ENCODE results near the gene ZSWIM3. TPM values are rescaled to one million over a fixed set of nuclear protein-coding genes. Genes with fewer than 3 reads are reported as not detected.

Gene ZSWIM3
- total and polyA plus RNA-seq, 2 donors (not counting 3 experiments of a cell fraction or from before 2014, with no cell fraction given): 3.8 to 4.4 TPM

DNA sequence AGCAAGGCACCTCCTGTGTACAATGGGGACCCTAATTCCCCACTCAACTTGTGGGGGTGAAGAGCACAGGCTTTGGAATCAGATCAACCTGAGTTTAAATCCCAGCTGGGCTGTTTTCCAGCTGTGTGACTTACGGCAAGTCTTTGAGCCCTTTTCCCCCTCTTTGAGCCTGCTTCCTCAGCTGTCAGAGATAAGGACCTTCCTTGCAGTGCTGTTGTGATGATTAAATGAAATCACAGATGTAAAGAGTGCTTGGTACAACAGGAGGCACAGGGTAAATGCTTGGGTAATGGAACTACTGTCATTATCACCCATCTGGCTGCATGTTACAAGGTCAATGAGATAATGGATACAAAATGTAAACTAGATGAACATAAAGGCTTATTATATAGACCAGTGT is 20.6 kb upstream of the ZSWIM3 start:
- BruUV-seq (replicated peaks): no TSS peak
- POLR2A ChIA-PET: no interaction called here
- Histone ChIP-seq H3K27ac (ENCODE audit: insufficient read depth, low read depth, low read length) (no peak overlapping the region), H3K4me1 (ENCODE audit: control insufficient read depth, extremely low read depth, insufficient read depth, low read length) (peaks cover 20% of the 10 kb centered on the region), H3K36me3 (ENCODE audit: control insufficient read depth in 2 of 2, extremely low read depth in 1 of 2, insufficient read depth in 2 of 2, low read length in 2 of 2) (peaks cover 0 to 13% of the 10 kb centered on the region in 2 experiments), H4K20me1 (replicated peaks; ENCODE audit: control insufficient read depth, extremely low read depth, insufficient read depth, low read length) (no peaks in the 10 kb centered on the region), H2AFZ (ENCODE audit: low read depth, low read length) (no peak overlapping the region), H3K9ac (replicated peaks; ENCODE audit: extremely low read depth, insufficient read depth, low read length) (no peak overlapping the region), H3K27me3 (ENCODE audit: control insufficient read depth in 2 of 2, insufficient read depth in 2 of 2, low read length in 2 of 2) (no peaks in the 10 kb centered on the region), H3K9me3 (replicated peaks; ENCODE audit: control insufficient read depth, insufficient read depth, low read length) (no peaks in the 10 kb centered on the region), H3K79me2 (ENCODE audit: control insufficient read depth, insufficient read depth, low read length) (no peaks in the 10 kb centered on the region), H3K4me2 (ENCODE audit: insufficient read depth, low read length) (no peak overlapping the region), H3K9me1 (replicated peaks; ENCODE audit: control insufficient read depth, extremely low read depth, insufficient read depth, low read length) (no peaks in the 10 kb centered on the region), H3K4me3 (replicated peaks in 1 of 3; ENCODE audit: insufficient read depth in 1 of 3, low read depth in 1 of 3, low read length in 3 of 3) (no peak overlapping the region)
- intact Hi-C loops (cut with micrococcal nuclease) (no loop called here), dilution Hi-C loops (cut with MboI; ENCODE audit: extremely low pct_ligation_motif_present, low sequenced_read_pairs) (no loop called here)
- CTCF ChIA-PET: interaction anchor here (1.8 kb wide), 1 partner anchor 13 kb away, joined by 5 read pairs; no protein-coding TSS in a partner anchor
- TF ChIP-seq MYC (IDR thresholded peaks at IDR 0.05; ENCODE audit: low read depth, low read length): no peak
- no peak for TF ChIP-seq GATA2 (IDR thresholded peaks at IDR 0.05; ENCODE audit: insufficient read depth, insufficient read length, low read depth, low read length)
- TF ChIP-seq FOS (IDR thresholded peaks at IDR 0.05; ENCODE audit: borderline replicate concordance, insufficient read depth, low read length): no peak
- TF ChIP-seq, protein P1, sequence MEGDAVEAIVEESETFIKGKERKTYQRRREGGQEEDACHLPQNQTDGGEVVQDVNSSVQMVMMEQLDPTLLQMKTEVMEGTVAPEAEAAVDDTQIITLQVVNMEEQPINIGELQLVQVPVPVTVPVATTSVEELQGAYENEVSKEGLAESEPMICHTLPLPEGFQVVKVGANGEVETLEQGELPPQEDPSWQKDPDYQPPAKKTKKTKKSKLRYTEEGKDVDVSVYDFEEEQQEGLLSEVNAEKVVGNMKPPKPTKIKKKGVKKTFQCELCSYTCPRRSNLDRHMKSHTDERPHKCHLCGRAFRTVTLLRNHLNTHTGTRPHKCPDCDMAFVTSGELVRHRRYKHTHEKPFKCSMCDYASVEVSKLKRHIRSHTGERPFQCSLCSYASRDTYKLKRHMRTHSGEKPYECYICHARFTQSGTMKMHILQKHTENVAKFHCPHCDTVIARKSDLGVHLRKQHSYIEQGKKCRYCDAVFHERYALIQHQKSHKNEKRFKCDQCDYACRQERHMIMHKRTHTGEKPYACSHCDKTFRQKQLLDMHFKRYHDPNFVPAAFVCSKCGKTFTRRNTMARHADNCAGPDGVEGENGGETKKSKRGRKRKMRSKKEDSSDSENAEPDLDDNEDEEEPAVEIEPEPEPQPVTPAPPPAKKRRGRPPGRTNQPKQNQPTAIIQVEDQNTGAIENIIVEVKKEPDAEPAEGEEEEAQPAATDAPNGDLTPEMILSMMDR (IDR thresholded peaks at IDR 0.05; ENCODE audit: extremely low read depth in 1 of 2, insufficient read depth in 1 of 2, low read depth in 1 of 2, low read length in 2 of 2): no peak
- no peak for TF ChIP-seq POLR2A (IDR thresholded peaks at IDR 0.05; ENCODE audit: low read depth, low read length)
- no peak for TF ChIP-seq POLR2AphosphoS5 (IDR thresholded peaks at IDR 0.05; ENCODE audit: insufficient read depth, low read depth, low read length)
- TF ChIP-seq, protein P2, sequence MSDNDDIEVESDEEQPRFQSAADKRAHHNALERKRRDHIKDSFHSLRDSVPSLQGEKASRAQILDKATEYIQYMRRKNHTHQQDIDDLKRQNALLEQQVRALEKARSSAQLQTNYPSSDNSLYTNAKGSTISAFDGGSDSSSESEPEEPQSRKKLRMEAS (IDR thresholded peaks at IDR 0.05; ENCODE audit: insufficient read depth, insufficient read length): no peak
- TF ChIP-seq EZH2 (IDR thresholded peaks at IDR 0.05; ENCODE audit: borderline replicate concordance, low read depth, low read length, severe bottlenecking): no peak
- no peak for TF ChIP-seq JUN (IDR thresholded peaks at IDR 0.05; ENCODE audit: borderline replicate concordance, insufficient read depth, insufficient read length, low read depth)
- FAIRE-seq (no peak), DNase-seq (ENCODE audit: low read depth, low spot score) (peak; percentile 69)
